Stimulated activated CD8-positive, alpha-beta memory T cell treated with anti-CD3 and anti-CD28 coated beads, Interleukin-7, amount 100 ng/mL, for 24 hours (primary cell): ENCODE results near the gene CLASP1.

Experiments
- DNase-seq: peaks from one replicate; pipeline ENCODE4 v3.0.0-alpha.2; 2020; ENCODE audit warnings: low read depth

Gene CLASP1

DNA sequence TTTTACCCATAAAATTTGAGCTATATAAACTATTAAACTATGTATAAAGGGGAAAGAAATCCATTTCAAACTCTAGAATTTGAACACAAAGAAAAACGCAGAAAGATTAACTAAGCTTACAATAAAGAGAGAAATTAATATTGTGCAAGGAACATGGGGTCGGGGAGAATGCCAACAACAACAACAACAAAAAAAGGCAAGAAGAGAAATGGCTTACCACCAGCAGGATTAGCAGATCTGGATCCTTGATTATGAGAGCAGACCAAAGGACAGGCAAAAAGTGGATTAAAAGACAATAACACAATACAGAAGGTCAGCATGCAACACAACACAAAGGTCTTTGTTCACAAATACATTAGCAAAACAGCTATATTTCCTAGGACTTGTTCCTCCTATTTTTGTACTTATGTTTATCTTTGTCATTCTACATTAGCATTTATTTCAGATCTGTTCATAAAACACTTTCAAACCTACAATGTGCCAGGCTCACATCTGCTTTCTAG, 222.0 kb downstream of the CLASP1 start:
- DNase-seq: no peak

DNA sequence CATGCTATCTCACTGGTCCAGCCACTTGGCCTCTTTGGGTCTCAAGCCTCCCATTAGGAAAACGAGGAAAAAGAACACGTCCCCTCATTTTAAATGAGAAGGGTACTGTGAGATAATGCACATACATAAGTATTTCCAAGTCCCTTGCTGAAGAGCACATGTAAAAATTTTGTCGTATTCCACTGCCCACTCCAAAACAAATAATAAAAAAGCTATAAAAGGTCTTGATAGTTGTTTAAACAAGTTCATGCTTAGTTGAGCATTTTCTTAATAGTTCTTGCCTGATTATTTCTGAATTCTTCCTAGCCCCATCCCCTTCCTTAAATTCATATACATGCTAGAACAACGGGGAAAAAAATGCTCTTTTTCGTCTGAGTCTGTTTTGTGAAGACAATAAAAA, 228.8 kb downstream of the CLASP1 start:
- no peak for DNase-seq

DNA sequence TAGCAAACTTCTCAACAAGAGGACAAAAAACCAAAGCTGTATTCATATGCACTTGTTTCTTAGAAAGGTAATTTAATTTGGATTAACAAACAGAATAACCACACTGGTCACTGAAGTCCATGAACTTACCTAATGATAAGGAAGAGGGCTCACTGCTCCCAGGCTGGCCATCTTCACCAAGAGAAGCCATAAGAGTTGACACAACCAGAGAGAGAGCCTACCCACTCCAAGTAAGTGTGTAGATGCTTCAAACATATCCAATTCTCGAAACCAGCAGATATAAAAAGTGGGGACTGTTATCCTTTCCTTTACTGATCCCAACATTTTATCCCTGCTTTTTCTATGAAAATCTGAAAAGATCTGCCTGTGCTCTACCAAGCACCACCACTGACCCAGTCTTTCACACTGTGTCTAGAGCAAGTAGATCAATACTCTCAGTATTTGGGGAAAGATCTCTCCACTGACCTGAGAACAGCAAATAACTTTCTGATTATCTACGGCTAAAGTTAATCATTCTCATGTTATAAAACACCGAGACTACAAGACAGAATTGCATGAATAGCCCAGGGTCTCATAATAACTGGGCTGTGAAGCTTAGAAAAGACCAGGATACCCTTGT, 230.1 kb downstream of the CLASP1 start:
- no peak for DNase-seq

DNA sequence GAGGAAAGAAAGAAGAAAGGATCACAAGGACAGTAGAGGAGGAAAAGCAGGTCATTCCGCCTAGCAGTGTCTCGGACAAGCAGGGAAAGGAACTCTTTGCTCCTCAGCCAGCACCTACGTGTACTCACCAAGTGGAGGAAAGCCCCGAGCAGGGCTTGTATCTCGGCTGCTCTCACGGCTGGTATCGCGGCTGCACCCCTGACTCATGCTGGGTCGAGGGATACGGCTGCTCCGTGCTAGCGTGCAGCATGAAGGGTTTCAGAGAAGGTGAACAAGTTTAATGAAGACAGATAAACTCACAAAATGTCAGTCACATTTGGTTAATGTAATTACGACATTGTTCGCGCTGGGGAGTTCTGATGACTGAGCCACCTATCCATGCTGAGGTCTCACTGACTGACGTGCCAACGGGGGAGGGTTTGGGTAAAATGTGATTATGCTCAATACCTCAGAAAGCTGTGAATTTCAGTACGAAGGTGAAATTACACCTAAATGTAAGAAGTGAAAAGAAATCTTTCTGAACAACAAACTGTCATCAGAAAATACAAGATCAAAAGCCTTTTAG, 230.7 kb downstream of the CLASP1 start:
- no peak for DNase-seq

DNA sequence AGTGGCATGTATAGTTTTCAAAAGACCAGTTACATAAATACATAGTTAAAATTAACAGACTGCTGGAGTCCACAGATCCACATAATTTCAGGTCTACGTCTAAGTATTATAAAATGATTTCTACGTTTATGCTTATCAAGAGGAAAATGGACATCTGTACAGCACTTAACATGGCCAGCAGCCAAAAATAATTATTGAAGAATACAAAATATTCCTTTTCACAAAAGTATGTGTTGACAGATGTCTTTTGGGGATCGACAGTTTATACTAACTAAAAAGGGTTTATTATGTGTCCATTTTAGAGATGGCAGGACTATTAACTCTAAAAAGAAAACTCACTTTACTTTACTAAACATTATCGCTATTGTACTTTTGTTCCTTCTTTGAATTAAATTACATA, 231.4 kb downstream of the CLASP1 start:
- no peak for DNase-seq

DNA sequence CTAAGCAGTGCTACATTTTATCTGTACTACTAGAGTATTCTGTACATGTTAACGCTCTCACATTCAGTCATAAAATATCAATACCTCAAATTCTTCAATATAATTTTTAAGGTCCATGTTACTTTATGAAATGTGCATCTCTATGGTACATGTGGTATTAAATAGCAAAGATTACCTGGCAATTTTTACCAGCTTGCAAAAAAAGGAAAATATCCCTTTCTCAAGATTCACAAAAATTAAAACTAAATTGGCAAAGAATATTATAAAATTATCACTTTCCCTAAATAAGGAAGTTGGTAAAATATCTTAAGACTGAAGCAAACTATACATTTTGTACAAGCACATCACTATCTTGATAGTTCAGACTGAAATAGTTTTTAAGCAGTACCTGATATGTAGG, 233.5 kb downstream of the CLASP1 start:
- DNase-seq: no peak

DNA sequence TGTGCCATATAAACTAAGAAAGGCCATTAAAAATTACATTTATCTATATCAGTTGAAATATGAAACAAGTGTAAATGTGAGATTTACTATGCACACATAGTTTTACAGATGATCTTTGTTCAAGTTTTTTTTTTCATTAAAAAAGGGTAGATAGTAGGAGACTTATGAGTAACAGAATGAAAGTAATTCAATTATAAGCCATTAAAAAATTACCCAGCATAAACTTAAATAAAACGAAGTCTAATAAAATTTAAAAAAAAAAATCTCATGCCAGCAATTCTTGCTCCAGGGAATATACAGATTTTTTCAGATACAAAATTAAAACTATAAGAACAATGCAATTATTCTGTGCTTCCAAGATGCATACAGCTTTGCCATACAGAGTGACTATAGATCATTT, 236.9 kb downstream of the CLASP1 start:
- DNase-seq: no peak

DNA sequence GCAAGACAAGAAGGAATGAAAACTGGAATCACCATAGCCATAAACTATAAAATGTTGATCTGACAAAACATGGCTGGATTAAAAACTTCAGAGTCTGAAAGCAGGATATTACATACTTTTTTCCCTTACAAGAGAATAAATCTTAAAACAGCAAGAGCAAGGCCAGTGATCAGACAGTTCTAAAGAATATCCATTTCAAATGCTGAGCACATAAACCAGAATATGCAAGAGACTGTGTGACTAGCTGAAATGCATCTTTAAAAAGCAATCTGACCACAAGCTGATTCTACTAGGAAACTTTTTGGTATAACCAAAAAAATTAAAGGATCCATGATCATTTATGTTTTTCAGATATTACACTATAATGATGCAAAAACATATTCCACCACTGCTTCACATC, 239.3 kb downstream of the CLASP1 start:
- DNase-seq: no peak

DNA sequence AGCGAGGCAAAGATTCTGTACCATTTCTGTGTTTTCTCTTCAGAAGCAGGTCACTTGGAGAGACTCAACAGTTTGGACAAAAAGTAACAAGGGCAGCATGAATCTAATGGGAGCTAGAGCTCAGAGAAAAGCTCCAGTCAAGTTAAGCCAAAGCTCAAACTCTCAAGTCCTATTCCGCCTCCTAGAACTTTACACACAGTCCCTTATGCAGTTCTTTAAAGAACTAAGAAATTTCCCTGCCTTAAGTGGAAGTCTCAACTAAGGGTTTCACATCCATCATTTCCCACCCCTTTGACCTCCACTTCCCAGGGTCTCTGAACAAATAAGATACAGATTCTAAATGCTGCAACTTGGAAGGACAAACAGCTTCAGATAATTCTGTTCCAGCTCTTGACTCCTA, 239.9 kb downstream of the CLASP1 start:
- DNase-seq: no peak

DNA sequence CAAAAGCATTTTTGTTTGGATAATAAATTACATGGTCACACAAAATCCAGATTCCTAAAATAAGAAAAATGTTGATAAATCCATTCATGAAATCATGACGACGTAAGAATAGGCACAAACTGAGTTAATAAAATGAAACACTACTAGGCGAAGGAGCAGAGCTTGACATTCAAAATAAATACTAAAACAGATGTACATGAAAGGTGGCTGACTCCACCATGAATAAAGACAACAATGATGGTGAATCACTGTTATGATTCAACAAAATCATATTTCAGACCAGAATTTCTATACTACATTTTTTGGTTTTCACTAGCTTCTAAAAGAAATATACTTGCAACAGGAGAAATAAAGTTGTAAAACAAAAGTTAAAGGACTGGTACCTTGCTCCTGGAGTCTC, 240.6 kb downstream of the CLASP1 start:
- DNase-seq: no peak

DNA sequence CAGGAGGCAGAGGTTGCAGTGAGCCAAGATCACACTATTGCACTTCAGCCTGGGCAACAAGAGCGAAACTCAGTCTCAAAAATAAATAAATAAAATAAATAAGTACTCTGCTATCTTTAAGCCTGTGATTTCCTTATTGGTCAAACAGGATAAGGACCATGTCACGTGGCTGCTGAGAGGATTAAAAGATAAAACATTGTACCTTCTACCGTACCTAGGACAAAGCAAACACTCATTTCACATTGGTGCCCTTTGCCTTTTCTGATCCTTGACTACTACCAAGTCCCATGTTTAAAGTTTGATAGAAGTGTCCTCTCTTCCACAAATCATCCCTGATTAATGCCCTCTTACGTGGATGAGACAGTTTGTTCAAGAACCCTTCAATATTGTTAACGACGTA, 244.0 kb downstream of the CLASP1 start:
- no peak for DNase-seq

DNA sequence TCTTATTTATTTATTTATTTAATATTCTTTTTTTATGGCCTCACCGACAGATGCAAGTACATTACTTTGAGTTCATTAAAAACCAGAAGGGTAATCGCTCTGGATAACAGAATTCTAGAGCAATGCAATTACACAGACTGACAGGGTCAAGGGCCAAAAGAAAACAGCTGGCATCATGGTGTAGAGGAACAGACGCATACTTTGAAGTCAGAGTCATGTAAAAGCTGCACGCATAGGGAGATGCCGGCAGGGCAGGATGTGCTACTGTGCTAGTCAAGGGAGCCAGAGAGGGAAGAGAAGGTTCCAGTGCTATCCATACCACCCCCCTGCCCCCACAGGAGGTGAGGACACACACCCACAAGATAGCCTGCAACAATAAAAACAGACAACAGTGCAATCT, 249.1 kb downstream of the CLASP1 start:
- DNase-seq: no peak

DNA sequence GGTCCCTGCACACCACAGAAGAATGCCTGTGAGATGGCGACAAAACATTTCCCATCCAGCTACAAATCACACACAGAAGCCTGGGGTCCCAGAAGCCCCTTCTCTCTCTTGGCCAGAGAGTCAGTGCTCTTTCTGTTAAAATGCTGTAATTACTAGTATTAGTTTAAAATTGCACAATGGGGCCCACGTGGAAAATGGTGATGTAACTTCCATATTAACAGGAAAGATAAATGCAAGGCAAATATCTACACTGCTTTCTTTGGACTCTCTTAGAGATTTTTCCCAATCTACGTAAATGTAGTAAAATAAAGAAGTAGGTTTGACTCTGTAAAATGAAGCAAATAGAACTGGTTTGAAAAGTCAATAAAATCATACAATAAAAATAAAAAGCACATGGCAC, 250.4 kb downstream of the CLASP1 start:
- no peak for DNase-seq

DNA sequence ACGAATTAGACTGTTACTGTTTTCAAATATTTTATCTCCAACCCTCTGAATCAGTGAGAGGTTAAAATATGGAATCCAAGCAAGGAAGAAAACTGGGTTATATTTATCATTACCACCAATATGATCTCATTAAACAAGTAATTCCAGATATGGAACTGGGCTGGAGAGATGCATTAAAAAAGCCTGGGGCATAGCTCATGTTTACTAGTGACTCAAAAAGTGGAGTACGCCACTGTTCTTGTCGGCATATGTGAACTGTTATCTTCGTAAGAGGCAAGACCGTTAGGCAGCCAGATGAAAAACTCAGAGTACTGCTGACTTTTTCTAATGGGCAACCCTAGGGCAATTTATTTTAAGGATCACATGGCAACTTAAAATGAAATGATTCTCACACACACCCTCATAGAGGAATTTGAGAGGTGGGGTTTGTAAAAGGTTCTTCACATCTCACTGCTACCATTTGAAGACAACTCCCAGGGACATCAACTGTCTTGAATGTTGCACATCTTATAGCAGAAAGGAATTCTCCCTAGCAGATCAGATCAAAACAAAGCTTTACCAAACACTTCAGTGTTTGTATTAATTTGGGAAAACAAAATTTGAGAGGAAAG, 259.1 kb downstream of the CLASP1 start:
- DNase-seq: no peak

DNA sequence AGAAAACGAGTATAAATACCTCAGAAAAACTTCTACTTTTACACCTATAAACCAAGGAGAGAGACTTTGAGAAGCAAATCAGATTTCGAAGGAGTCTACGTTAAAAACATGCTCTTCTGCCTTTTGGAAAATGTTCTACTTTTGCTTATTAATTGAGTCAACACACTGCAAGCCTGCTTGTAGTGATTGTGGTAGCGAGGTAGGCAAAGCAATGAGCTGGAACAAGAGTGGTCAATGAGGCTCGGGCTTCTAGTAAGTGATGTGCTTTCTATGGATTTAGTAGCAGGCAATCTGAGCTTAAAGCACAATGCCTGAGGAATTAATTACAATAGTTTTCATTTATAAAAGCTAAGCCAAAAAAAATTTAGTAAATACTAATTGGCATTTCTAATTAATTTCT, 260.9 kb downstream of the CLASP1 start:
- no peak for DNase-seq

DNA sequence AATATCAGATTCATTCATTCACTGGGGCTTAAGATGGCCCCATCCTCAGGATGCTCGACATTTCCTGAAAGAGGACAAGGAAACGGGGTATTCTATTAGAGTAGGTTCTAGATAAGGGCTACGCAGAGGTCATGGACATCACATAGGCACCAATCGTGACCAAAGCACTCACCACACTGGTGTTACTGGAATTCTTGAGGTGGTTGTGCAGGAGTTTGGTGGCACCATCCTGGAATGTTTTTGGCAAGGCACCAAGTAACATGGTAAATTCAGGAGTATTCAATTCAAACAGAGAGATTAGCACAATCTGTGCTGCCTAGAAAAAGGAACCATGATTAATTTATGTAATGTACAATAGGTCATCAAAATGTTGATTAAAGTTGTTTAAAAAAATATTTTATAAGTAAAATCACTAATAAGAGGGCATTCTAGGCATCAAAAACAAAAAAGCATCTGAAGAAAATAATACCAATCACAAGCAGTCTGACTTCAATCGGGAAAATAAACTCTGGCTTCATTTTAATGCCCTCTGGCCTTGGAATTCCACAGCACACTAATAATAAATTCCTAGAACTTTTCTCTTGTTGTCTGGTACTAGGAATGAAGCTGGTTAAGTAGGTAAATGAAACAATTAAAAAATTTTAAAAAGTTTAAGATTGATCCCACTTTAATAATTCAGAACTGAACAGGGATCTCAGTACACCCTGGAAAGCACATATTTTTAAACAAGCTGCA, 261.5 kb downstream of the CLASP1 start:
- no peak for DNase-seq

DNA sequence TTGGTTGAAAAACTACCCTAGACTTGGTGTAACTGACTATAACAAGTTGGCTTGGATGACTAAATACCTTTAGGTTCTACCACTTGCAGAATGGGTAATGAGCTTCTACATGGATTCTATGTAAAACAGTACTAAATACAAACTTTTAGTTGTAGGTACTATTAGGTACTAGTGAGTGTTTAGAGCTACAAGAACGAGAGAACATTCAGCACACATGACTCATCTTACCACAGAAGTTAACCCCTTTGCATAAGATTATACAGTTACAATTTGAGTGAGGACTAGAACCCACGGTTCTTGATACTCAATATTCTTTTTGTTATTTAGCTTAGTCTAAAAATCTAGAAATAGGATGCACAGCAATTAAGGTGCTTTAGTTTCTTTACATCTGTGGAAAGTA, 262.6 kb downstream of the CLASP1 start:
- DNase-seq: no peak

DNA sequence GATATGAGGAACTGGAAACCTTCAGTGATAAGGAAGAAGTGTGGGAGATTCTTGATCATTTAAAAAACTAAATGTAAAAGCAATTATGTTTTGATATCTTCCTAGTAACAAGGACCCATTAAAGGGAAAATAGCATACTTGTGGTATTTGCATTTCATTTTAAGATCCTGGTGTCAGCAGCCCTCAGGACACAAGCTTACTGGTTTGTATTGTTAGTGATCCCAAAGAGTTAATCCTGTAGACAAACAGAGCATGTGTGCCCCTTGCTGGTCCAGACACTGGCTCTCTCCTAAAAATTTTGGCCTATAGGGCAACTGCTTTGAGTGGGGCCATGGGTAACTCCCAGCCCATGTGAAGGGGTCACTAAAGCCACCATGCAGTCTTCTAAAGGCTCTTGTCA, 263.2 kb downstream of the CLASP1 start:
- no peak for DNase-seq

DNA sequence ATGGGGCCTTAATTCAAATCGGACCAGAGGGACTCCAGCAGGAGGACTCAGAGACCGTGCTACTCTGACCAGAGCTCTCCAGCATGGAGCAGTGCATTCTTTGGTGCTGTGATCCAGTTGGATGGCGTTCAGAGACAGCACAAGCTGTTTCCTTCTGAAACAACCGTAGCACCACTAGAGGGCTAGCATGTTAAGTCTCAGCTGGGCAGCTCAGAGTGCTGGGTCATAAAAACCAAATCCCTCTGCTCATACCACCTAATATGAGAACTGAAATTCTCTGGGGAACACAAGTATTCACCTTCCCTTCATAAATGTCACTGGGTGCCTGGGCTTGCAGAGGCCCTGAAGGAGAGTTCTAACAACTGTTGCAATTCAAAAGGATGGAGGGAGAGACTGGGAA, 266.5 kb downstream of the CLASP1 start:
- DNase-seq: no peak

DNA sequence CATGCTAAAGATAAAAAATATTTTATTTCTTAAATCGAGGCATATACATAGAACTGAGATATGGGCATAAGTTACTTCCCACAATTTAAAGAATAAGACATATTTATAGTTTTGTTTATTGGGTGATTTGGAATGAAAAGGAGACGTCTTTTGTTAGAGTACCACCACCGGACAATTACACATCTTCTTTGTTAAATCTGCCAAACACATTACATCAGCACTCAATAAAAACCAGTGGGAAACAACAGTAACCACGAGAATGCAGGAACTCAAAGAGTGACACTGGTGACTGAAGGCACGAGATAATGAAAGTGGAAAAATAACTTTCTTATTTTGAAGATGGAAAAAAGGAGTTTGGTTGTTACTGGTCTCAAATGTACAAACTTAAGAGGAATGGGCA, 271.6 kb downstream of the CLASP1 start:
- no peak for DNase-seq

DNA sequence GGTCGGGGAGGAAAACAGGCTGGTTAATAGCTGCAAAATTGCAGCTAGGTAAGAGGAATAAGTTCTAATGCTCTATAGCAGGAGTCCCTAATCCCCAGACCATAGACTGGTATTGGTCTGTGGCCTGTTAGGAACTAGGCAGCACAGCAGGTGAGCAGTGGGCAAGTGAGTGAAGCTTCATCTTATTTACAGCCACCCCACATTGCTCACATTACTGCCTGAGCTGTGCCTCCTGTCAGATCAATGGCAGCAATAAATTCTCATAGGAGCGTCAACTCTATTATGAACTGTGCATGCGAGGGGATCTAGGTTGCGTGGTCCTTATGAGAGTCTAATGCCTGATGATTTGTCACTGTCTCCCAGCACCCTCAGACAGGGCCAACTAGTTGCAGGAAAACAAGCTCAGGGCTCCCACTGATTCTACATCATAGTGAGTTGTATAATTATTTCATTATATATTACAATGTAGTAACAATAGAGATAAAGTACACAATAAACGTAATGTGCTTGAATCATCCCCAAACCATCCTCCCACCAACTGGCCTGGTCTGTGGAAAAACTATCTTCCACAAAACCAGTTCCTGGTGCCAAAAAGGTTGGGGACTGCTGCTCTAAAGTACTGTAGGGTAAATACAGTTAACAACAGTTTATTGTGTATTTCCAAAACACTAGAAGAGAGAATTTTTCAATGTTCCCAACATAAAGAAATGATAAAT, 272.6 kb downstream of the CLASP1 start:
- no peak for DNase-seq

DNA sequence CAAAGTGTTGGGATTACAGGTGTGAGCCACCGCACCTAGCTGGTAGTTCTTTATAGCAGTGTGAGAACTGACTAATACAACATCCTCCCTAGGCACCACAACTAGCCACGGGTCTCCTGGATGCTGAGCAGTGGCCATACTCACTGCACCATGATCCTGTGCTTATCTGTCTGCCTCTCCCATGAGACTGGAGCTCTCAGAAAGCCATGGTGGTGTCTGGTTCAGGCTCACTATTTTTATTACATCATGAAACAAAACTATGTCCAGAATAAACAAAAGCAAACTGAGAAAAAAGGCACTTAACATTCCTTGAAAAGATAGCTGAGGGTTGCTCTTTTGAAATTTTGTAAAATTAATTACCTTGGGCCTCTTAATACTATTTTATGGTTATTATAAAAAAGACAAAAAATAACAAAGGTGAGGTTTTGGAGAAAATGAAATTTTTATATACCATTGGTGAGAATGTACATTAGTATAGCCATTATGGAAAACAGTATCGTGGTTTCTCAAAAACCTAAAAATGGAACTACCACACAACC, 273.6 kb downstream of the CLASP1 start:
- no peak for DNase-seq
